SJSA1 (cell line): Measurements from ENCODE around the gene KIF9. TPM values are rescaled to one million over a fixed set of nuclear protein-coding genes. Genes with fewer than 3 reads are reported as not detected.
"Not testable (repeated sequence)": the region's sequence is repeated elsewhere in the genome, so short reads cannot be mapped to it uniquely, and the experiment has no call there.

Experiments
- DNase-seq, 2 experiments: peaks; one replicate each; pipeline ENCODE4 v3.0.0-alpha.2; 2015 to 2020; ENCODE audit warnings: low spot score in 2 of 2, low read depth in 1 of 2
- H3K27ac ChIP-seq: fragments of 250-450 bp; sonication (Bioruptor Pico); 2 replicates; pipeline ENCODE4 v1.5.1; 2020; ENCODE audit warnings: mild to moderate bottlenecking, moderate library complexity
- H3K27me3 ChIP-seq: fragments of 250-450 bp; sonication (Bioruptor Pico); replicated peaks from 2 replicates; pipeline ENCODE4 v1.5.1; 2020; ENCODE audit warnings: mild to moderate bottlenecking, moderate library complexity
- H3K36me3 ChIP-seq: fragments of 250-450 bp; sonication (Bioruptor Pico); 2 replicates; pipeline ENCODE4 v1.5.1; 2020; ENCODE audit warnings: mild to moderate bottlenecking
- H3K4me1 ChIP-seq: fragments of 250-450 bp; sonication (Bioruptor Pico); replicated peaks from 2 replicates; pipeline ENCODE4 v1.6.1; 2021; ENCODE audit warnings: mild to moderate bottlenecking
- H3K4me3 ChIP-seq: fragments of 250-450 bp; sonication (Bioruptor Pico); 2 replicates; pipeline ENCODE4 v1.5.1; 2020; ENCODE audit warnings: mild to moderate bottlenecking
- H3K9me3 ChIP-seq: fragments of 250-450 bp; sonication (Bioruptor Pico); replicated peaks from 2 replicates; pipeline ENCODE4 v1.5.1; 2020; ENCODE audit warnings: mild to moderate bottlenecking
- total RNA-seq: library from RNA; depleted of rRNA; stranded (reverse); fragments of >200 nt; shearing (Covaris generic); gene quantifications from 2 replicates; pipeline ENCODE4 v1.2.3, GENCODE V29; 2014

KIF9 gene
- total RNA-seq, 1 experiment from 2014 or later, result 3.2 TPM

DNA sequence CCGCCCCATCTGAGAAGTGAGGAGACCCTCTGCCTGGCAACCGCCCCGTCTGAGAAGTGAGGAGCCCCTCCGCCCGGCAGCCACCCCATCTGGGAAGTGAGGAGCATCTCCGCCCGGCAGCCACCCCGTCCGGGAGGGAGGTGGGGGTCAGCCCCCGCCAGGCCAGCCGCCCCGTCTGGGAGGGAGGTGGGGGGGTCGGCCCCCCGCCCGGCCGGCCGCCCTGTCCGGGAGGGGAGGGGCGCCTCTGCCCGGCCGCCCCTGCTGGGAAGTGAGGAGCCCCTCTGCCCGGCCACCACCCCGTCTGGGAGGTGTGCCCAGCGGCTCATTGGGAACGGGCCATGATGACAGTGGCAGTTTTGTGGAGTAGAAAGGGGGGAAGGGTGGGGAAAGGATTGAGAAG is 26.3 kb downstream of the KIF9 start:
- H3K27ac ChIP-seq, H3K4me3 ChIP-seq, H3K36me3 ChIP-seq, H3K9me3 ChIP-seq, DNase-seq, H3K27me3 ChIP-seq, H3K4me1 ChIP-seq: not testable (repeated sequence)

DNA sequence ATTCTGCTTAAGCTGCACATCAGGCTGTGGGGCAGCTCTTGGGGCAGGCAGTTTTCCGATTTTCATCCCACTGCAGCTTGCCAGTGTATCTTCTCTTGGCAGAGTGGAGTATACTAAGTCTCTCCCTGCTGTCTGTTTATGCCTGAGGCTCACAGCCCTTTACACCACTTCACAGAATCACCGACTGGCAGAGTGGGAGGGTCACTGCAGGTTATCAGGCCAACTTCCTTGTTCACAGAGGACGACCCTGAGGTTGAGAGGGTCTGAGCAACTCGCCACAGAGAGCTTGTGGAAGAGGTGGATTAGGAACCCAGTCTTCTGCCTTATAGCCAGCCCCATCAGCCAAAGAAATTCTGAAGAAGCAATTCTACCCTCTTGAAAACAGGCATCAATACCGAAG is 30.9 kb downstream of the KIF9 start:
- Histone ChIP-seq H3K27ac (no peak overlapping the region), H3K4me1 (no peaks in the 10 kb centered on the region), H3K4me3 (no peak overlapping the region), H3K36me3 (no peaks in the 10 kb centered on the region), H3K9me3 (no peaks in the 10 kb centered on the region), H3K27me3 (no peaks in the 10 kb centered on the region)
- no peak for DNase-seq

GRCh38 chr3:47251085-47251484 is 31.5 kb downstream of the KIF9 start:
- not testable (repeated sequence) for DNase-seq, H3K4me1 ChIP-seq, H3K27ac ChIP-seq, H3K4me3 ChIP-seq, H3K9me3 ChIP-seq, H3K27me3 ChIP-seq, H3K36me3 ChIP-seq

- peak in 1 of 2 experiments; percentile 6 for DNase-seq
Measured at GRCh38 chr3:47250309-47251060, 32.1 kb downstream of the KIF9 start.

GRCh38 chr3:47247131-47248064 is 35.2 kb downstream of the KIF9 start:
- Histone ChIP-seq H3K9me3 (no peaks in the 10 kb centered on the region), H3K36me3 (no peaks in the 10 kb centered on the region), H3K27me3 (no peaks in the 10 kb centered on the region), H3K4me3 (no peak overlapping the region), H3K4me1 (no peaks in the 10 kb centered on the region), H3K27ac (no peak overlapping the region)
- DNase-seq, result no peak

More at GRCh38 chr3:47250309-47251060, 32.1 kb downstream of the KIF9 start:
- Histone ChIP-seq H3K36me3 (no peaks in the 10 kb centered on the region), H3K27me3 (no peaks in the 10 kb centered on the region), H3K4me3 (no peak overlapping the region), H3K27ac (no peak overlapping the region), H3K9me3 (no peaks in the 10 kb centered on the region), H3K4me1 (no peaks in the 10 kb centered on the region)

DNA sequence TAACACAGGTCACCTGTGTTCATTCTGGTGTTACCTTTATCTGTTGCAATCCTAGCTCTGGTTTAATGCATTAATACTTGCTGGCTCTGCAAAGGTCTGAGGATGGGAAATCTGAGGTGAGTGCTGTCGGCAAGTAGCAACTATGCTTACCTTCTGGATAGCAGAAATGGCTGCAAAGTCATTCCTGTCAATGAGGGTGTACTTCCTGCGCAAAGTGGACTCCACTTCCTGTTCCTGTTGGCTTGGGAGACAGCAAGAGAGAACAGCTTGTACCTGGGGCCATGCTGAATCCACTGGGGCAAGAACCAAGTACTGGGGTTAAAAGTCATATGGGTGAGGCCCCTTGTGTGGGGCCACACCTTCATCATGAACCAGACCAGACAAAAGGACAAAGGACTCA is 37.3 kb downstream of the KIF9 start:
- Histone ChIP-seq H3K27me3 (no peaks in the 10 kb centered on the region), H3K4me1 (no peaks in the 10 kb centered on the region), H3K9me3 (no peaks in the 10 kb centered on the region), H3K27ac (no peak overlapping the region), H3K36me3 (no peaks in the 10 kb centered on the region), H3K4me3 (no peak overlapping the region)
- no peak for DNase-seq

- no peaks in the 10 kb centered on the region for H3K4me1 ChIP-seq
Measured at GRCh38 chr3:47244531-47245100, 38.0 kb downstream of the KIF9 start.

GRCh38 chr3:47243419-47244147 is 39.0 kb downstream of the KIF9 start:
- H3K4me3 ChIP-seq, result no peak overlapping the region
- no peaks in the 10 kb centered on the region for H3K4me1 ChIP-seq
- H3K36me3 ChIP-seq, result no peaks in the 10 kb centered on the region
- H3K9me3 ChIP-seq, result no peaks in the 10 kb centered on the region
- no peak overlapping the region for H3K27ac ChIP-seq
- DNase-seq, result no peak
- no peaks in the 10 kb centered on the region for H3K27me3 ChIP-seq

More at GRCh38 chr3:47244531-47245100, 38.0 kb downstream of the KIF9 start:
- no peak for DNase-seq
- Histone ChIP-seq H3K36me3 (no peaks in the 10 kb centered on the region), H3K27me3 (no peaks in the 10 kb centered on the region), H3K27ac (no peak overlapping the region), H3K4me3 (no peak overlapping the region), H3K9me3 (no peaks in the 10 kb centered on the region)

DNA sequence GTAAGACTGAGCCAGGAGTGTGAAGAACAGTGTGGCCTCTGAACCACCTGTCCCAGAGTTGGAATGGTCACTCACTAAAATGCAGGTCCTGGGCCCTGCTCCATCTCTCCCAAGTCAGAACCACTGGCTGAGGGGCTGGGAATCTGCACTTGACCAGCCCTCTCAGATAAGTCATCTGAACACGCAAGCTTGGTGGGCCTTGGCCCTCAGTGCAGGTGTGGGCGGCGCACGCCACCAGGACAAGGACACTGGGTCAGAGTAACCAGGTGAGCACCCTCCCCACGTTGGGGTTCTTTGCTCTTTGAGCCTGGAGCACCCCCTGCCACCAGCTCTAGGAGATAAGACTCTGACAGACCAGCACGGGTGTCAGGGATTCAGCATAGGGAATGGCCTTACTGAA is 42.7 kb downstream of the KIF9 start:
- H3K27ac ChIP-seq, result no peak overlapping the region
- no peaks in the 10 kb centered on the region for H3K9me3 ChIP-seq
- no peaks in the 10 kb centered on the region for H3K36me3 ChIP-seq
- no peaks in the 10 kb centered on the region for H3K27me3 ChIP-seq
- no peak for DNase-seq
- no peak overlapping the region for H3K4me3 ChIP-seq
- H3K4me1 ChIP-seq, result no peaks in the 10 kb centered on the region

GRCh38 chr3:47238017-47238416 is 44.6 kb downstream of the KIF9 start:
- Histone ChIP-seq H3K27me3 (no peaks in the 10 kb centered on the region), H3K4me1 (no peaks in the 10 kb centered on the region), H3K27ac (no peak overlapping the region), H3K9me3 (no peaks in the 10 kb centered on the region), H3K4me3 (no peak overlapping the region), H3K36me3 (no peaks in the 10 kb centered on the region)
- DNase-seq, result no peak

- Histone ChIP-seq H3K36me3 (no peaks in the 10 kb centered on the region), H3K9me3 (no peaks in the 10 kb centered on the region), H3K4me3 (no peak overlapping the region), H3K27ac (no peak overlapping the region), H3K27me3 (no peaks in the 10 kb centered on the region), H3K4me1 (no peaks in the 10 kb centered on the region)
- no peak for DNase-seq
Measured at GRCh38 chr3:47228088-47228487, 54.5 kb downstream of the KIF9 start.

GRCh38 chr3:47227678-47228077 is 54.9 kb downstream of the KIF9 start:
- no peaks in the 10 kb centered on the region for H3K9me3 ChIP-seq
- no peak for DNase-seq
- H3K27ac ChIP-seq, result no peak overlapping the region
- no peaks in the 10 kb centered on the region for H3K27me3 ChIP-seq
- H3K4me1 ChIP-seq, result no peaks in the 10 kb centered on the region
- H3K36me3 ChIP-seq, result no peaks in the 10 kb centered on the region
- no peak overlapping the region for H3K4me3 ChIP-seq

- Histone ChIP-seq H3K36me3 (no peaks in the 10 kb centered on the region), H3K9me3 (no peaks in the 10 kb centered on the region), H3K27ac (no peak overlapping the region), H3K4me3 (no peak overlapping the region), H3K4me1 (no peaks in the 10 kb centered on the region), H3K27me3 (no peaks in the 10 kb centered on the region)
- DNase-seq, result no peak
Measured at GRCh38 chr3:47225310-47225906, 57.2 kb downstream of the KIF9 start.
